GM18519 (cell line): ENCODE data around the gene REPS2.
"Not testable (repeated sequence)": the region's sequence is repeated elsewhere in the genome, so short reads cannot be mapped to it uniquely, and the experiment has no call there.

ENCODE experiments used
- ATAC-seq: cut with Tn5 transposase; IDR thresholded peaks from one replicate; pipeline ENCODE4 v1.9.1; 2021; ENCODE audit warnings: mild to moderate bottlenecking, moderate library complexity; ENCODE audit not compliant: unreplicated experiment, low FRiP score

Gene REPS2

DNA sequence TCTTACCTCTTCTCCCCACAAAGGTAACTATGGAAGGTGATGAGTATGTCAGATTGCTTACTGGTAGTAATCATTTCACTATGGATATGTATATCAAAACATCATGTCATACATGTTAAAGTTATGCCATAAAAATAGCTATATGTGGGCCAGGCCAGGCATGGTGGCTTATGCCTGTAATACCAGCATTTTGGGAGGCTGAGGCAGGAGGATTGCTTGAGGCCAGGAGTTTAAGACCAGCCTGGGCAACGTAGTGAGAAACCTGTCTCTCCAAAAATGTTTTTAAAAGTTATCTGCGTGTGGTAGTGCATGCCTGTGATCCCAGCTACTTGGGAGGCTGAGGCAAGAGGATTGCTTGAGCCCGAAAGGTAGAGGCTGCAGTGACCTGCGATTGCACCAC is 16.2 kb downstream of the REPS2 start:
- not testable (repeated sequence) for ATAC-seq

DNA sequence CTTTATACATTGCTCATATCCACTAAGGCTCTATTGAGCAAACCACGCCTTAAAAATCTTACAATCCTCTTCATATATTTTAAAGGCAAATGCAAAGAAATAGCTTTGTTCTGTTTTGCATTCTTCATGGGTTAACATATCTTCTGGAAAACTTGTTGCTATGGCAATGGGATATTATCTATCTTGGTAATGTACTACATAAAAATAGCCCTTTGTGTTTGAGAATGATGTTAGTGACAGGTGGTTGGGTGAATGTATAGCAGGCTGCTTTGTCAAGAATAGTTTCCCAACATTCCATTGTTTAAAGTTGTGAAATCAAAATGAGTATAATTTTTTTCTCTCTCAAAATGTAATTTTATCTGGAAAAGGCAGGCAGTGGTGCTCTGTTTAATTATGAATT is 16.8 kb downstream of the REPS2 start:
- ATAC-seq, result no peak

GRCh38 chrX:16964976-16965375 is 18.5 kb downstream of the REPS2 start:
- ATAC-seq, result not testable (repeated sequence)

DNA sequence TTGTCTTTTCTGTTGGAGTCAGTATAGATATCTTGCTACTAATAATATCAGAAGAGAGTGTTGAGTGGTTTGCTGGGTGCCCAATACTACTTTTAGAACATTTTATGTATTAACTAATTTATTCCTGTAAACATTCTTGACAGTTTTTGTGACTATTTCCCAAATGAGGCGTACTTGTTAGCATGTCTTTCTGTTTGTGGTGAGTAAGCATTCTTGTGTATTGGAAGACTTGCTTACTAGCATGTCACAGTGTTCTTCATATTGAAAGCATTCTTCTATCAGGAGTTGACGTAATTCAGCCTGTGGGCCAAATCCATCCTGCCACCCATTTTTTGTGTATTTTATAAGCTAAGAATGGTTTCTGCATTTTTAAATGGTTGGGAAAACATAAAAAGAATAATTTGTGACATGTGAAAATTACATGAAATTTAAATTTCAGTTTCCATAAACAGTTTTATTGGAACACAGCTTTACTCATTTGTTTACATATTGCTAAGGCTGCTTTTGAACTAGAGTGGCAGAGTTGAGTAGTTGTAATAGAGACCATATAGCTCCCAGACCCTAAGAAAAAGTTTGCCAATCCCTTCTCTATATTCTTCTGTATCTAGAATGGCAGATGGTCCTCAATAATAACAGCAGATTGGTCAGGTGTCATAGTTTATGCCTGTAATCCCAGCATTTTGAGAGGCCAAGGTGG is 20.4 kb downstream of the REPS2 start:
- ATAC-seq, result no peak

DNA sequence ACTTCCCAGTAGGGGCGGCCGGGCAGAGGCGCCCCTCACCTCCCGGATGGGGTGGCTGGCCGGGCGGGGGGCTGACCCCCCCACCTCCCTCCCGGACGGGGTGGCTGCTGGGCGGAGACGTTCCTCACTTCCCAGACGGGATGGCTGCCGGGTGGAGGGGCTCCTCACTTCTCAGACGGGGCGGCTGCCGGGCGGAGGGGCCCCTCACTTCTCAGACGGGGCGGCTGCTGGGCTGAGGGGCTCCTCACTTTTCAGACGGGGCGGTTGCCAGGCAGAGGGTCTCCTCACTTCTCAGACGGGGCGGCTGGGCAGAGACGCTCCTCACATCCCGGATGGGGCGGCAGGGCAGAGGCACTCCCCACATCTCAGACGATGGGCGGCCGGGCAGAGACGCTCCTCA is 22.3 kb downstream of the REPS2 start:
- ATAC-seq, result not testable (repeated sequence)

- ATAC-seq, result no peak
Observed at GRCh38 chrX:16970977-16971376, 24.5 kb downstream of the REPS2 start.

DNA sequence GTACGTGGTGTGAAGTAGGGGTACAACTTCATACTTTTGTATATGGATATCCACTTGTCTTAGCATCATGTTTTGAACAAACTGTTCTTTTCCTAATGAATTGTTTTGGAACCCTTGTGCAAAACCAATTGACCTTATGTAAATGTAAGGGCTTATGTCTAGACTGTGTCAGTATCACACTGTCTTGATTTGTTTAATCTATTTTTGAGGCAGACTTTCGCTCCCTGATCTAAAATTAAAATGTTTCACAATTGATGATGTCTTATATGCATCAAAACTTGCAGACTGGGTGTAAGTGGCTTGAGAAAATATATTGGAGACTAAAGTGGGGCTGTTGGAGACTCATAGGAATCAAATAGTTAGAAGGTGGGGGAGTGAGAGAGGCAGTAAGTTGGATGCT is 25.2 kb downstream of the REPS2 start:
- ATAC-seq, result no peak

GRCh38 chrX:16975233-16975632 is 28.8 kb downstream of the REPS2 start:
- ATAC-seq, result no peak

- ATAC-seq, result no peak
Observed at GRCh38 chrX:16977771-16978170, 31.3 kb downstream of the REPS2 start.

- ATAC-seq, result no peak
Observed at GRCh38 chrX:16978193-16978984, 31.9 kb downstream of the REPS2 start.

DNA sequence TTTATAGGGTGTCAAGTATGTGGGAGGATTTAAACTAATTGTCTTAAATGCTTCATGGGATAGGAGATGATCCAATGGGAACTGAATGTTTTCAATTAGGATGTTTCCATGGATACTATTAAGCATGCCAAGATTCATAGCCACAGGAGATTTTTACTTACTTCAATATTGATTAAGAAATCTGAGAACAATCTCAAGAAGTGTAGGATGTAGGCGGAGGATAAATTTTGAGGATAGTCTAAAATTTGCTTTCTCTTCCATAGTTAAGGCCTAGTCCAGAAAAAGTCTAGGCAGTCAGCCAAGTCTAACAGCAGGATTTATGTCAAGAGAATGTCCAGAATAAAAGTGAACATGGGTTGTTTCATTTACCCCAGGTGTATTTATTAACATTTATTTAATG is 32.8 kb downstream of the REPS2 start:
- ATAC-seq, result no peak

- ATAC-seq, result no peak
Observed at GRCh38 chrX:16981209-16981608, 34.8 kb downstream of the REPS2 start.

DNA sequence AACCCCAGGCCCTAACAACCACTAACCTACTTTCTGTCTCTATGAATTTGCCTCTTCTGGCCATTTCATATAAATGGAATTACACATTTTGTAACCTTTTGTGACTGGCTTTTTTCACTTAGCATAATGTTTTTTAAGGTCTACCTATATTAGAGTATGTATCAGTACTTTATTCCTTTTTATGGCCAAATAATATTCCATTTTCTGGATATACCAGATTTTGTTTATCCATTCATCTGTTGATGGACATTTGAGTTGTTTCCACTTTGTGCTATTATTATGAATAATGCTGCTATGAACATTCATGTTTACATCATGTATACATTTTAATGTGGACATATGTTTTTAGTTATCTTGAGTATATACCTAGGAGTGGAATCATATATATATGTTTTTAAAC is 35.5 kb downstream of the REPS2 start:
- no peak for ATAC-seq

DNA sequence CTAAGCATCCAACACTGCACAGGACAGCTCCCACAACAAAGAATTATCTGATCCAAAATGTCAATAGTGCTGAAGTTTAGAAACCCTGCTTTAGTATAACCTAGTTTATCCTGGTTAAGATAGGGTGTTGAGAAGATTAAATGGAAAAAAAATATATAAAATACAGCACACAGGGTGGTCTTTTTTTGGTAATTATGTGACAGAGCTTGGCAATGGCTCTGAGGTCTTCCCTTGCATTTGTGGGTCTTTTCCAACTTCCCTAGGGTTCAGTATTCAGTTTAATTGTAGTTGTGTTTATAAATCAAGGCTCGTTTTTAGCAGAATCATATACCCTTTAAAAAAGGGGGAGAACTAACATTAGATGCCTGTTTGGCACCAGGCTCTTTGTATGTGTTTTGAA is 36.6 kb downstream of the REPS2 start:
- no peak for ATAC-seq

DNA sequence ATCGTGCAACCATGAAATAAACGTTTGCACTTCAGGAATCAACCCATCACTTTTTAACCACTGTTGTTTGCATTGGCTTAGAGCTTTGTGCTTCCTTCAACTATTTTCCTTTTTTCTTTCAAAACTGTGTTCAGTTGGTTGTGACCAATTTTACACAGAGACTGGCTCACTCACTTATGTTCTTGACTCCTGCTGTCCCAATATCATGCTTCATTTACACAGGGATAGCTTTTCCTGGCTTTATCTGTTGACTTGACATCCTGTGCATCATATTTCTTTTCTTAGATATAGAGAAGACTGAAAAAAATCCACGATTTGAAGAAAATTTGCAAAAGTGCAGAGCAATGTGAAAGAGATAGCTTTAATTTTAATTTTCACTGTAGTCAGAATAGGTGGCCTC is 38.8 kb downstream of the REPS2 start:
- ATAC-seq, result no peak

DNA sequence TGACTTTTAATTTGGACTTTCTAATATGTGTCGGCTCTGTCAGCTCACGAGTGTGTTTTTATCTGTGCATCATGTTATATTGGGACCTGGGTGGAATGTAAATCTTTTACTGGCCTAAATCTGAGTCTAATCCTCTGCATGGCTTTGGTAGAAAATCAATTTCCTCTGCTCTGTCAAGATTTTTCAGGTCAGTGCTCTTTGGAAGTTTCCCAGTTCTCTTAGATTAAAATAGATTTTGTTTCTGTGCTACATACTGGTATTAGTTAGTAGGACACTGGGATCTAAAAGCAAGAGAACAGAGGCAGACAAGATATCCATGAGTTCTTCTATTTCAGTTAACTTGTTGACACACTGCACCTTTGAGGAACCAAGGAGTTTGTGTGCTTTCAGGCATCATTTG is 39.7 kb downstream of the REPS2 start:
- no peak for ATAC-seq

DNA sequence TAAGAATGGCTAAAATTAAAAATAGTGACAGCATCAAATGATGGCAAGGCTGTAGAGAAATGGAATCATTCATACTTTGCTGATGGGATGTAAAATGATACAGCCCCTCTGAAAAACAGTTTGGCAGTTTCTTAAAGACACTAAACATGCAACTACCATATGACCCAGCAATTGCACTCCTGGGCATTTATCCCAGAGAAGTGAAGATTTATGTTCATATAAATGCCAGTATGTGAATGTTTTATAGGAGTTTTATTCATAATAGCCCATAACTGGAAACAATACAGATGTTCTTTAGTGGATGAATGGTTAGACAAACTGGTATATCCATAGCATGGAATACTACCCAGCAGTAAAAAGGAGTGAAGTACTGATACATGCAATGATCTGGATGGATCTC is 43.3 kb downstream of the REPS2 start:
- ATAC-seq, result no peak

DNA sequence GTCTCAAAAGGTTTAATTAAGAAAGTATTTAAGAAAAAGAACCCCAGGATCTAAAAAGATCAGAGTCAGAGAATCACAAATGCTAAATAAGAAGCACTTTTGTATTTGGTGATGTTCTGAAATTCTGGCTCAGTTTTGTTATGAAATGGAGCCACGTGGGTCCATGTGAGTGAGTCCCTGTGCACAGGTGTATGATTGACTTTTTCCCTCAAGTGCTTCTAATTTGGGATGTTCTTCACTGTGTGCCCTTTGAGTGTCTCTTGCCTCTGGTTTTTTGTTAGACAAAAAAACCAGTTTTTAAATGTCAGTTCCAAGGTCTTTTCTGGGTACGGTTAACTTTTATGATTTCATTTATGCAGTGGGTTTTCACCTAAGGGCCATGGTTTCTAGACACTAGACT is 44.4 kb downstream of the REPS2 start:
- ATAC-seq, result no peak

- ATAC-seq, result no peak
Observed at GRCh38 chrX:16992445-16992844, 46.0 kb downstream of the REPS2 start.

DNA sequence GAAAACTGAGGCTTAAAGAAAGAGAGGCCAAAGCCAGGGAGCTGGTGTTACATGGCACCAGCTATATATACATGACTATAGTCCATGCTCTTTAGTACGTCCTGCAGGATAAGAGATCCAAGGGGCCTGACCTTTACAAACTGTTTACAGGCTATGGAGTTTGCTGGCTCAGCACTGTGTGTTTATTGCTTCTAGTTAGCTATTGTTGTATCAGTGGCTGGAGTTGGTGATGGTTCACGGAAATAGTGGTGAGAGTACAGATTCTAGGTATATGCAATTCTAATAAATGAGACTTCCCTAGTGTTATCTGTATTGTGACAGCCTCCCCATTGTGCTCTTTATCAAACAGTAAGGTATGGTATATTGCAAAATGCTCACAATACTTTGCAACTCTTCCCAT is 46.5 kb downstream of the REPS2 start:
- no peak for ATAC-seq

- no peak for ATAC-seq
Observed at GRCh38 chrX:16993791-16994318, 47.4 kb downstream of the REPS2 start.

DNA sequence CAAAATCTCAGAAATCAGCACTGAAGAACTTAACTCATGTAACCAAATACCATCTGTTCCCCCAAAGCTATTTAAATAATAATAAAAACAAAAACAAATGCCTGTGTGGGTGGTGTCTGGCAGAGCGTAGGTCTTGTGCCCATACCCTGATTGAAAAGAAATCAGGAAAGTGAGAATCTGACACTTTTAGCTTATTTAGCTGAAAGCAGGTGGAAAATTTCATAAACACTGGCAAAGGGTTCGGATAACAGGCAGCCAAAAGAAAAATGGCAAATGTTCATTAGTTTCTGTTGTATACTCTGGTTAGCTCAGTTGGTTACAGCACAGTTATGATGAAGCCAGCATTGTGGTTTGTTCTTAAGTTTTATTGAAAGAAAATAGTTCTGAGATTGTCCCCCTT is 48.3 kb downstream of the REPS2 start:
- no peak for ATAC-seq
